Measurements from ENCODE around the gene ZNF609.

Gene ZNF609

DNA sequence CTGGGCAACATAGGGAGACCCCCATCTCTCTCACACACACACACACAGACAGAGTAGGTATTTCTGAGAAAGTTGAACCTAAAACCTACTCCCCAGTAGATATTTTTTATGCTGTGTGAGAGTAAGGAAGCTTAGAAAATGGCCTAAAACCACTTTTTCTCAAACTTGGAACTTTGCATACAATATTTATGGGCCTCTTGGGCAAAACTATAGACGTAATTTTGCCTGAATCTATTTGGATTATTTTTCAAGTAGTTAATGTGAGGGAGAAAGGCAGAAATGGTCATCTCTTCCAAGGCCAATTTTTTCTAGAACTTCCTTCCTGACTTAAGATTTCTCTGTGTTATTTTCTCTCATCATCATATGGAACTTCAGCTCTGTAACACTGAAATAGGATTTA lies 81.7 kb downstream of the ZNF609 start:
- no peaks in the 10 kb centered on the region for H3K4me1 ChIP-seq (ENCODE audit: control insufficient read depth, insufficient read depth, low read length)
- H3K27me3 ChIP-seq (ENCODE audit: control insufficient read depth, insufficient read depth, low read length): no peaks in the 10 kb centered on the region
- no peak overlapping the region for H3K9ac ChIP-seq (ENCODE audit: low read length)
- H3K27ac ChIP-seq (ENCODE audit: low read depth, low read length): no peak overlapping the region
- no peaks in the 10 kb centered on the region for H3K36me3 ChIP-seq (ENCODE audit: control insufficient read depth, insufficient read depth, low read length)
- no peak overlapping the region for H3K4me3 ChIP-seq (ENCODE audit: low read depth, low read length)
- H3K9me3 ChIP-seq (ENCODE audit: control insufficient read depth, insufficient read depth, low read depth, low read length): no peaks in the 10 kb centered on the region

DNA sequence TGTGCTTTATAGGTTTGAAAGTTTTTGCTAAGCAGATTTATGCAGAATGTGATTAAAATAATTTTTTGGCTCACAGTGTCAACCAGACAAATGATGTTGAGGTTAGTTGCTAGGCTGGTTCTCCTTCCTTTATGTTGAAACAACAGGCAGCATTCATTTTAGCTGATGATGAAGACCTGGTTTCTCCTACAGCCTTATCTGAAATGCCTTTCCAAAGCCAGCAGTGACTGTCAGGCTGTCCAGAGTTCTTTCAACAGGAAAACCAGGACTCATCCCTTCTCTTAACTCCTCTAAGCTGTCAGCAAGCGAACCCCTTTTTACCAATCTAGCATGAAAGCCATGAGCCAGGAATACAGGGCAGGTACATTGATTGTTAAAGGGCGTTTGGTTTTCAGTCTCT lies 84.1 kb downstream of the ZNF609 start:
- H3K9ac ChIP-seq (ENCODE audit: low read length): no peak overlapping the region
- H3K4me3 ChIP-seq (ENCODE audit: low read depth, low read length): no peak overlapping the region
- no peaks in the 10 kb centered on the region for H3K36me3 ChIP-seq (ENCODE audit: control insufficient read depth, insufficient read depth, low read length)
- no peak overlapping the region for H3K27ac ChIP-seq (ENCODE audit: low read depth, low read length)
- no peaks in the 10 kb centered on the region for H3K27me3 ChIP-seq (ENCODE audit: control insufficient read depth, insufficient read depth, low read length)
- H3K4me1 ChIP-seq (ENCODE audit: control insufficient read depth, insufficient read depth, low read length): no peaks in the 10 kb centered on the region
- H3K9me3 ChIP-seq (ENCODE audit: control insufficient read depth, insufficient read depth, low read depth, low read length): no peaks in the 10 kb centered on the region

DNA sequence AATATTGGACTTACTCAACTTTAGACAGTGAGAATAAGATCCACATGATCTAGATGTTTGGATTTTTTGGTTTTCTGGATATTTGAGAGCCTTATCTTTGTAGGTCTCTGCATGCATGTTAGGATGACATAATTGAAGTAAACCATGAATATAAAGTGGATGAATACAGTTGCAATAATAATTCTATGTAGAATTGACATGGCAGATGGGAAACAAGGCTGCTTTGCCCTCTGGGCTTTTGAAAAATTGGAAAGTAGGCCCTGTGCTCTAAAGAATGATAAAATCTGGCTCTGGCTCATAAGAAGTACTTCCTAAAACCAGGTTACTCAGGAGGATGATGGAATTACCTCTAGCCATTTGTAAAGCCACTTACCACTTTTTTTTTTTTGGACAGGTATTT lies 86.9 kb downstream of the ZNF609 start:
- no peak overlapping the region for H3K4me3 ChIP-seq (ENCODE audit: low read depth, low read length)
- no peaks in the 10 kb centered on the region for H3K4me1 ChIP-seq (ENCODE audit: control insufficient read depth, insufficient read depth, low read length)
- H3K27me3 ChIP-seq (ENCODE audit: control insufficient read depth, insufficient read depth, low read length): no peaks in the 10 kb centered on the region
- H3K36me3 ChIP-seq (ENCODE audit: control insufficient read depth, insufficient read depth, low read length): no peaks in the 10 kb centered on the region
- no peak overlapping the region for H3K27ac ChIP-seq (ENCODE audit: low read depth, low read length)
- H3K9ac ChIP-seq (ENCODE audit: low read length): no peak overlapping the region
- H3K9me3 ChIP-seq (ENCODE audit: control insufficient read depth, insufficient read depth, low read depth, low read length): no peaks in the 10 kb centered on the region

DNA sequence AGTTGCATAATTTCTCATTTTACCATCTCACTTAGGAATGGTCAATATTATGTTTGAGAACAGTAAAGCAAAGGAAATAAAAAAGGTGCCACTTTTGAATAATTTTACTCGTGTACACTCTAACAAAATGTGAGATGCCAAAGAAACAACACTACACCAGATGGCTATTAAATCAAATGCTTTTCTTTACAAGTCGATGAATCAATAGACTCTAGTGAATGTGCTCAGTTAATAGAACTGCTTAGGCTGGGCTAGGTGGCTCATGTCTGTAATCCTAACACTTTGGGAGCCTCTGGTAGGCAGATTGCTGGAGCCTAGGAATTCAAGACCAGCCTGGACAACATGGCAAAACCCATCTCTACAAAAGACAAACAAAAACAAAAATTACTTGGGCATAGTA lies 87.9 kb downstream of the ZNF609 start:
- Histone ChIP-seq H3K27ac (ENCODE audit: low read depth, low read length) (no peak overlapping the region), H3K27me3 (ENCODE audit: control insufficient read depth, insufficient read depth, low read length) (no peaks in the 10 kb centered on the region), H3K9me3 (ENCODE audit: control insufficient read depth, insufficient read depth, low read depth, low read length) (no peaks in the 10 kb centered on the region), H3K36me3 (ENCODE audit: control insufficient read depth, insufficient read depth, low read length) (no peaks in the 10 kb centered on the region), H3K4me3 (ENCODE audit: low read depth, low read length) (no peak overlapping the region), H3K4me1 (ENCODE audit: control insufficient read depth, insufficient read depth, low read length) (no peaks in the 10 kb centered on the region), H3K9ac (ENCODE audit: low read length) (no peak overlapping the region)

DNA sequence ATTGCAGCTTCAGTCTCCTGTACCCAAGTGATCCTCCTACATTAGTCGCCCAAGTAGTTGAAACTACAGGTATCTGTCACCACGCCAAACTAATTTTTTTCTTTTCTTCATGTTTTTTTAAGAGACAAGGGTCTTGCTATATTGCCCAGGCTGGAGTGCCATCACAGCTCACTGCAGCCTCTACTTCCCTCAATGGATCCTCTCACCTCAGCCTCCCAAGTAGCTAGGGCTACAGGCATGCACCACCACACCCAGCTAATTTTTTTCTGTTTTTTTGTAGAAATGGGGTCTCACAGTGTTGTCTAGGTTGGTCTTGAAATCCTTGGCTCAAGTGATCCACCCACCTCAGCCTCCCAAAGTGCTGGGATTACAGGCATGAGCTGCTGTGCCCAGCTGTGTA lies 89.5 kb downstream of the ZNF609 start:
- Histone ChIP-seq H3K9ac (ENCODE audit: low read length) (no peak overlapping the region), H3K36me3 (ENCODE audit: control insufficient read depth, insufficient read depth, low read length) (0 out of 2 replicates have a peak, but pooled peaks cover 2% of the 10 kb centered on the region), H3K27ac (ENCODE audit: low read depth, low read length) (no peak overlapping the region), H3K9me3 (ENCODE audit: control insufficient read depth, insufficient read depth, low read depth, low read length) (no peaks in the 10 kb centered on the region), H3K27me3 (ENCODE audit: control insufficient read depth, insufficient read depth, low read length) (no peaks in the 10 kb centered on the region), H3K4me3 (ENCODE audit: low read depth, low read length) (no peak overlapping the region), H3K4me1 (ENCODE audit: control insufficient read depth, insufficient read depth, low read length) (no peaks in the 10 kb centered on the region)

DNA sequence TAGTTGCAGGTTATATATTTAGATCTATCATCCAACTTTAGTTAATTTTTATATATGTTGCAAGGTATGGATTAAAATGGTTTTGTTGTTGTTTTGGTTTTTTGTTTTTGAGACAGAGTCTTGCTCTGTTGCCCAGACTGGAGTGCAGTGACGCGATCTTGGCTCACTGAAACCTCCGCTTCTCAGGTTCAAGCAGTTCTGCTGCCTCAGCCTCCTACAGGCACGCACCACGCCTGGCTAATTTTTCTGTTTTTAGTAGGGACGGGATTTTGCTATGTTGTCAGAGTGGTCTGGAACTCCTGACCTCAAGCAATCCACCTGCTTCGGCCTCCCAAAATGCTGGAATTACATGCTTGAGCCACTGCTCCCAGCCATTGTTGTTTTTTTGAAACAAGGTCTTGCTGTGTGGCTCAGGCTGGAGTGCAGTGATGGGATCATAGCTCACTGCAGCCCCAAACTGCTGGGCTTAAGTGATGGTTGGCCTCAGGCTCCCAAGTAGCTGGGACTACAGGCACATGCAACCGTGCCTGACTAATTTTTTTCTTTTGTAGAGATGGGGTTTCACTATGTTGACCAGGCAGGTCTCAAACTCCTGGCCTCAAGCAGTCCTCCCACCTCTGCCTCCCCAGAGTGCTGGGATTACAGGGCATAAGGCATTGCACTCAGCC lies 92.0 kb downstream of the ZNF609 start:
- Histone ChIP-seq H3K36me3 (ENCODE audit: control insufficient read depth, insufficient read depth, low read length) (0 out of 2 replicates have a peak, but pooled peaks cover 2% of the 10 kb centered on the region), H3K9me3 (ENCODE audit: control insufficient read depth, insufficient read depth, low read depth, low read length) (no peaks in the 10 kb centered on the region), H3K27ac (ENCODE audit: low read depth, low read length) (no peak overlapping the region), H3K4me1 (ENCODE audit: control insufficient read depth, insufficient read depth, low read length) (no peaks in the 10 kb centered on the region), H3K4me3 (ENCODE audit: low read depth, low read length) (no peak overlapping the region), H3K27me3 (ENCODE audit: control insufficient read depth, insufficient read depth, low read length) (no peaks in the 10 kb centered on the region), H3K9ac (ENCODE audit: low read length) (no peak overlapping the region)

DNA sequence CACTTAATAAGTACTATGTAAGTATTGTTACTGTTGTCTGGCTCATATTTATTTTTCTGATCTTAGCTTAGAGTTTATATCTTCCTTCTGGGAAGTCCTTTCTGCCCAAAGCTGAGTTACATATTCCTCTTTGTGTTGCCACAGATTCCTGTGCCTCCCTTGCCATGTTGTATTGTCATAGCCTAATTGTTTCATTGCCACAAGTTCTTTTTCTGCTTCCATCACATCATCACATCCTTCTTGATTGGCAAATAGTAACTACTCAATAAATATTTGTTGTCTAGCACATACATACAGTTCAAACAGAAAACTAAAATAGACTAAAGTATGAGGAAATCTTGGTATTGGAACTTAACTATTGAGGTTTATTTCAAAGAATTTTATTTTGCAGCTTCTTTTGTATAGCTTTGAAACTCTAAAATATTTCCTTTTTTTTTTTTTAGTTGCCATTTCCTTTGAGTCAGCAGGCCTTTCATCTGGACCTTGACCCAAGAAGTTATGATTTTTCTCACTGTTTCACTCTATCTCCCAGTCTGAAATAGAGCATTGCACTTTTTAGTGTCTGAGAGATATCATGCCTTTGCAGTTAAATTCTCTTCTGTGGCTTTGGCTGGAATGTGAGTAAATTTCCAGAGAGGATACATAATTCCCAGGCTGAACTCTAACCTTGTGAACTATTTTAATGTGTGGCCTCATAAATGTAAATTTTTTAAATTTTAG lies 98.2 kb downstream of the ZNF609 start:
- H3K27me3 ChIP-seq (ENCODE audit: control insufficient read depth, insufficient read depth, low read length): no peaks in the 10 kb centered on the region
- no peaks in the 10 kb centered on the region for H3K4me1 ChIP-seq (ENCODE audit: control insufficient read depth, insufficient read depth, low read length)
- H3K4me3 ChIP-seq (ENCODE audit: low read depth, low read length): no peak overlapping the region
- no peaks in the 10 kb centered on the region for H3K9me3 ChIP-seq (ENCODE audit: control insufficient read depth, insufficient read depth, low read depth, low read length)
- no peak overlapping the region for H3K9ac ChIP-seq (ENCODE audit: low read length)
- no peak overlapping the region for H3K27ac ChIP-seq (ENCODE audit: low read depth, low read length)
- 0 out of 2 replicates have a peak, but pooled peaks cover 2% of the 10 kb centered on the region for H3K36me3 ChIP-seq (ENCODE audit: control insufficient read depth, insufficient read depth, low read length)

DNA sequence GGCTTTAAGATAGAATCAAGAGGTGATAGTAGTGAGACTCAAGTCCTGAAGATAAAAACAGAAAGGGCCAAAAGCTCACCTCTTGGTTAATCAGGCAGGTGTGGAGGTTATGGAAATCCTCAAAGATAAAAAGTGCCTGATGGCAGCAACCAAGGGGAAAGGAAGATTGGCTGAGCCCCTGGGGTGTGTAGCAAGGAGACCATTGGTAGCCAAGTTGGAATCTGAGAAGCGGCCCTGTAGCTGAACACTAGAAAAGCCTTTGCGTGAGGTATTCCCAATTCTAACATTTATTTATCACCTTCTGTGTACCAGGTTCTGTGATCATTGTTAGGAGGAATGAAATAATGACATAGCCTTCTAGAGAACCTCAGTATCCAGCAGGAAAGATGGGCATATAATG lies 98.9 kb downstream of the ZNF609 start:
- Histone ChIP-seq H3K9ac (ENCODE audit: low read length) (no peak overlapping the region), H3K9me3 (ENCODE audit: control insufficient read depth, insufficient read depth, low read depth, low read length) (no peaks in the 10 kb centered on the region), H3K27ac (ENCODE audit: low read depth, low read length) (no peak overlapping the region), H3K36me3 (ENCODE audit: control insufficient read depth, insufficient read depth, low read length) (0 out of 2 replicates have a peak, but pooled peaks cover 2% of the 10 kb centered on the region), H3K4me3 (ENCODE audit: low read depth, low read length) (no peak overlapping the region), H3K4me1 (ENCODE audit: control insufficient read depth, insufficient read depth, low read length) (peaks cover 3% of the 10 kb centered on the region), H3K27me3 (ENCODE audit: control insufficient read depth, insufficient read depth, low read length) (no peaks in the 10 kb centered on the region)

DNA sequence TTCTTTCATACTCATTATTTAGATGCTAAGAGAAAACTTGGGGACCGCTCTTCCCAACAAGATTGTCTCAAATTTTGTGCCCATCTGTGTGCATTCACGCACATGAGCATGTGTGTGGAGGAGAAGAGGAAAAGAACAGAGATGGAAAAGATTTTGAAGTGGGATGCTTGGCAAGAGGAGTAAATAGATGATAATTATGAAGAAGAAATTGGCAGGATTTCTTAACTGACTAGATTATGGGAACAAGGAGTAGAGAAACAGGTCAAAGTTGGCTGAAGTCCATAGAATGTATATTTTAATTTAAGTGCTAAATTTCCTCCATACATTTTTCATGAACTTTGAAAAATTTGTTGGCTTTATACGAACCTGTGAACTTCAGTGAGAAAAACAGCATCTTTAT lies 100.1 kb downstream of the ZNF609 start:
- Histone ChIP-seq H3K4me1 (ENCODE audit: control insufficient read depth, insufficient read depth, low read length) (peaks cover 4% of the 10 kb centered on the region), H3K9me3 (ENCODE audit: control insufficient read depth, insufficient read depth, low read depth, low read length) (no peaks in the 10 kb centered on the region), H3K4me3 (ENCODE audit: low read depth, low read length) (no peak overlapping the region), H3K36me3 (ENCODE audit: control insufficient read depth, insufficient read depth, low read length) (no peaks in the 10 kb centered on the region), H3K9ac (ENCODE audit: low read length) (no peak overlapping the region), H3K27me3 (ENCODE audit: control insufficient read depth, insufficient read depth, low read length) (no peaks in the 10 kb centered on the region), H3K27ac (ENCODE audit: low read depth, low read length) (no peak overlapping the region)

DNA sequence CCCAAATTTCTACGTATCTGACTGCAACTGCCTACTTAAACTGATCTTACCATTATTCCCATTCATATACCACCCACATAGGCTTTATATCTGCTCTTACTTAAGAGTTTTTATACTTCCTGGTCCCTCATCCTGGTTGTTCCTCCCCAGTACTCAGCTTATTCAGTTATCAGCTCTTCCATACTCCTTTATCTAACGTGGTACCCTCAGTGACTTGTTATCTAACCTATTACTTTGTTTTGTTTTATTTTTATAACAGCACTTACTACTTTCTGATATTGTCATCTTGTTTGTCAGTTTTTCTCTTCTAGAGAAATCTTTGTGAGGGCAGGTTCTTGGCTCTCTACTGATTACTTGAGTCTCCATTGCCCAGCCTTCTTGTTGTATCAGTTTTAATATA lies 100.6 kb downstream of the ZNF609 start:
- no peaks in the 10 kb centered on the region for H3K36me3 ChIP-seq (ENCODE audit: control insufficient read depth, insufficient read depth, low read length)

DNA sequence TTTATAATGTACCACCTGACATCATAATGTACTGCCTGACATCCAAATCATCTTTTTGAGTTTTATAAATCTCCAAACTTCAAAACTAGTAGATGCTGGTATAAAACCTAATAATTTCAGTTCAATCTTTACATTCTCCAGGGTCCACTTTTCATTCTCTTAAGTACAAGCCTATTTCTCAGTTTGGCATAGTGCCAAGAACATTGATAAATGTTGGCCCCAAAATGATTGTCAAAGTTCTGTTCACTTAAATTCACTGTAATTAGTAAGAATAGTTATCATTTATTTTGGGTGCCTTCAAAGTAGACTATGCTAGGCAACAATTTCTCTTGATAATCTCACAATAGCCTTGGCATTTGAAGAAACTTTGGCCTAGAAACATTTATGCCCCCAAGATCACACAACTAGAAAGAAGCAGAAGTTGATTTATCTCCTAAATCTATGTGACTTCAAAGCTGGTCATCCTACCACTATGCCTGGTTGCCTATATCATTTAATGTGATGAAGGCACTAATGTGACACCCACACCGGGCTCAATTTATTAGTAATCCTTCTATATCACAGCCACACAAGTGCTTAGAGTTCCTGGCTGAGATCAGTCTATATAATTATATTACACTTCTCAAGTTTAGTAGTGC lies 101.7 kb downstream of the ZNF609 start:
- no peaks in the 10 kb centered on the region for H3K36me3 ChIP-seq (ENCODE audit: control insufficient read depth, insufficient read depth, low read length)
- H3K4me3 ChIP-seq (ENCODE audit: low read depth, low read length): no peak overlapping the region
- no peak overlapping the region for H3K27ac ChIP-seq (ENCODE audit: low read depth, low read length)
- no peaks in the 10 kb centered on the region for H3K27me3 ChIP-seq (ENCODE audit: control insufficient read depth, insufficient read depth, low read length)
- H3K9ac ChIP-seq (ENCODE audit: low read length): no peak overlapping the region
- no peaks in the 10 kb centered on the region for H3K9me3 ChIP-seq (ENCODE audit: control insufficient read depth, insufficient read depth, low read depth, low read length)
- peaks cover 15% of the 10 kb centered on the region for H3K4me1 ChIP-seq (ENCODE audit: control insufficient read depth, insufficient read depth, low read length)

More for the DNA sequence above, 100.6 kb downstream of the ZNF609 start:
- H3K9me3 ChIP-seq (ENCODE audit: control insufficient read depth, insufficient read depth, low read depth, low read length): no peaks in the 10 kb centered on the region
- no peaks in the 10 kb centered on the region for H3K27me3 ChIP-seq (ENCODE audit: control insufficient read depth, insufficient read depth, low read length)
- no peak overlapping the region for H3K27ac ChIP-seq (ENCODE audit: low read depth, low read length)
- H3K9ac ChIP-seq (ENCODE audit: low read length): no peak overlapping the region
- H3K4me1 ChIP-seq (ENCODE audit: control insufficient read depth, insufficient read depth, low read length): peaks cover 6% of the 10 kb centered on the region
- no peak overlapping the region for H3K4me3 ChIP-seq (ENCODE audit: low read depth, low read length)

Measured in HUES6 (cell line).